HG02870 (cell line): Measurements from ENCODE around the gene SETBP1.

Experiments
- ATAC-seq: cut with Tn5 transposase; IDR thresholded peaks from one replicate; pipeline ENCODE4 v1.9.1; 2021; ENCODE audit warnings: mild to moderate bottlenecking, moderate library complexity; ENCODE audit not compliant: unreplicated experiment

Gene SETBP1

GRCh38 chr18:44859263-44859662, 178.6 kb downstream of the SETBP1 start:
- ATAC-seq, result no peak

GRCh38 chr18:44859751-44860439, 179.2 kb downstream of the SETBP1 start:
- ATAC-seq, result no peak

DNA sequence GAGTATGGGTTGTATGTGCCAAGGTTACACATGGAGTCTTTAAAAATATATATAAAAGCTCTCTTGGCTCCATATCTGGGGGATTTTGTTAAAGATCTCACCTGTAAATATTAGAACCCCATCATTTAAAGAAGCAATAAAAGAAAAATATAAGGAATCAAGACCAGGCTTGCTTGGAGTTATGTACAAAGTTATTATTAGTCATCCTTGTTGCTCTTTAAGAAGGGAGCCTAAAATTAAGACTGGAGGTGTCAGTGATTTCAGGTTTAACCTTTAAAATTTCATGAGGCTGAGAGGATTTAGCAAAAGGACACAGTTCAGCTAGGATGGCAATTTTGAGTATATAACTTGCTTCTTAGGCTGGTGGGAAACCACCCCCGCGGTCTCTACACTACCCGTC, 181.4 kb downstream of the SETBP1 start:
- ATAC-seq, result no peak

GRCh38 chr18:44866103-44866502, 185.4 kb downstream of the SETBP1 start:
- no peak for ATAC-seq

- ATAC-seq, result no peak
Observed at GRCh38 chr18:44869533-44869932, 188.8 kb downstream of the SETBP1 start.

GRCh38 chr18:44870631-44871502, 190.2 kb downstream of the SETBP1 start:
- no peak for ATAC-seq

- no peak for ATAC-seq
Observed at GRCh38 chr18:44871771-44872170, 191.1 kb downstream of the SETBP1 start.

- ATAC-seq, result no peak
Observed at GRCh38 chr18:44876024-44876423, 195.3 kb downstream of the SETBP1 start.

DNA sequence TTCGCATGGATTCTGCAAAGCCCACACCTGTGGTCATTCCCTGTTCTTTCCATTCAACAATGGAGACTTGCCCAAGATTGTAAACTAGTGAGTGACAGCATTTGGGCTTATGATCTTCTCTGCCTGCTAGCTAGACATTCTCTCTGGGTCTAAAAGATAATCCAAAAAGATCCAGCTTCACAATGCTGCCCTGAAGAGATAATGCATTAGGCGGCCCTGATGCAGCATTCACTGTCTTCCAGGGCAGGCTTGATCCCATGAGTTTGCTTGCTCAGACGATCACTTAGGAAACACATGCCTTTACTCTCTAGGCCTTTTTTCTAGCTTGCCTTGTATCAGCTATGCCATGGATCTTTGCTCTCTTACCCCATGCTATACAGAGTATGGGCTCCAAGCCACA, 196.1 kb downstream of the SETBP1 start:
- no peak for ATAC-seq

- ATAC-seq, result no peak
Observed at GRCh38 chr18:44878335-44878734, 197.6 kb downstream of the SETBP1 start.

DNA sequence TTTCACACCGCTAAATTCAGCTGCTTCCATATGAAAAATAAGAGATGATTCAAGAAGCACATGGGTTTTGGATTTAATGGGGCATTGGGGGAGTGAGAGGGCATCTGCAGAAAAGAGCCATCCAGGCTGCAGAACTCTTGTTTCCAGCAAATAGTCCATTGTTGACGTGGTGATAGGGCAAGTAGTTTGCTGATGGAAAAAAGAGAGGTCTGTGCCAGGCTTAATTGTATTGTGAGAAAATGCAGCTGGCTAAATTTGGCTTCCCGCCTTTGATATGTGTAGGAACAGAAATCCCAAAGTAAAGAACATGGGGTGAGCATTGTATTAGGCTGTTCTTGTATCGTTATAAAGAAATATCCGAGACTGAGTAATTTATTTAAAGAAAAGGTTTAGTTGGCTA, 199.5 kb downstream of the SETBP1 start:
- no peak for ATAC-seq

GRCh38 chr18:44881461-44882162, 200.9 kb downstream of the SETBP1 start:
- ATAC-seq, result no peak

- ATAC-seq, result no peak
Observed at GRCh38 chr18:44882163-44882868, 201.6 kb downstream of the SETBP1 start.

DNA sequence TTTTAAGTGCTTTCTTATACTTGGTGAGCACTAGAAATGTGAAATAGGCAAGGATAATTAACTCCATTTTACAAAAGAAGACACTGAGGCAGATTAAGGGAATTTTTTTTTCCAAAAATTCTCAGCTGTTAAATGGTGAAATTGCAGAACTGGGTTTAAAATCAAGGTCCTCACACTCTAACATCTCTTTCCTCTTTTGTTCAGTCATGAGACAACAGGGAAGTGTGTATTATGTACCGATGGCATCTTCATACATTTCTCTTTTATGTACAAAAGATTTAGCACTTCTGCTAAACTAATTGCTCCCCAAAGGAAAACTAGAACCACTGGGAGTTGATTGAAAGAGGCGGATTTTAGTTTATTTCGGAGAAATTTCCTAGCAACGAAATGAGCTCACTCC, 203.0 kb downstream of the SETBP1 start:
- ATAC-seq, result no peak

- ATAC-seq, result no peak
Observed at GRCh38 chr18:44884431-44884830, 203.7 kb downstream of the SETBP1 start.

- no peak for ATAC-seq
Observed at GRCh38 chr18:44885507-44885906, 204.8 kb downstream of the SETBP1 start.

- ATAC-seq, result peak; percentile 96
Observed at GRCh38 chr18:44887227-44887631, 206.5 kb downstream of the SETBP1 start.

- ATAC-seq, result no peak
Observed at GRCh38 chr18:44889111-44889510, 208.4 kb downstream of the SETBP1 start.

DNA sequence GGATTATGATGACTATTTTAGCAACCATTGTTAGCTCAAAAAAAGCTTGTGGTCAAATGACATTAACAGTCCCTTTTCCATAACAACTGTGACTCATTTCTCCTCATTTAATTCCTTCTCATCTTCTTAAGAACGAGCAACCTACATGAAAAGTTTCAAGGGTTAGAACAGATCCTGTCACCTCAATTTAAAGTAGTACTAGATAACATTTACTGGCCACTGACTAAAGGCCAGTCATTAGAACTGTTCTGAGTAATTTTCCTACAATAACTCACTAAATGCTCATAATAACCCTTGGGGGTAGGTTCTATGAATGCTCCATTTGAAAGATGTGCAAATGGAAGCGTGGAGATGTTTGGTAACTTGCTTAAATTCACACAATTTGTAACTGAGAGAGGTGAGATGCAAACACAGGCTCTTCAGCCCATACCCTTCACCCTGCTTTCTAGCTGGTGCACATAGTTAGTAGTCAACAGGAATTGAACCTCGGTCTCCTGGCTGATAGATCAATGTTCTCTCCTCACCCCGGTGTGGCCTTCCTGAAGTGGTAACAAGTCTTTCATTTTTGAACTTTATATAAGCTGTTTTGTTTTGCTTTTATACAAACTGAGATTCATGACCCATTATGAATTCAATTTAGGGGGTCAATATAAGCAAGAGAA, 212.5 kb downstream of the SETBP1 start:
- ATAC-seq, result peak; percentile 39

GRCh38 chr18:44893966-44894365, 213.3 kb downstream of the SETBP1 start:
- ATAC-seq, result no peak
